HG03558 (cell line): ENCODE measurements around the gene PANX3.

ENCODE experiments used
- ATAC-seq: cut with Tn5 transposase; IDR thresholded peaks from one replicate; pipeline ENCODE4 v1.9.1; 2021; ENCODE audit warnings: moderate number of reproducible peaks; ENCODE audit not compliant: unreplicated experiment; ENCODE audit errors: extremely low read depth

Gene PANX3

DNA sequence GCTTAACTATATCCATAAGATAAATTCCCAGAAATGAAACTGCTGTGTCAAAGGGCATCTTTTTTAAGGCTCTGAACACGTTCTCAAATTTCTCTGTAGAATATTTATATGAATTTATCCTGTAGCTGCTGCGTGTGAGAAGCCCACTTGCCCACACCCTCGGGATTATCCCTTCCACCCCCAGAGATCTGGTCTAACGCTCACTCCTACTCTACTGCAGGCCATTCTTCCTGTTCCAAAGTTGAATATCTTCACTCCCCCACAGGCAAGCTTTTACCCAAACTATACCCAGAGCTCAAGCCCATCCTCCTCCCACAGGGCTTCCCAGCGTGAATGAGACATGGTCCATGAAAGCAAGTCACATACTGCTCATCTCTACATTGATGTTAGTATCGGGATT is 37.4 kb downstream of the PANX3 start:
- no peak for ATAC-seq

DNA sequence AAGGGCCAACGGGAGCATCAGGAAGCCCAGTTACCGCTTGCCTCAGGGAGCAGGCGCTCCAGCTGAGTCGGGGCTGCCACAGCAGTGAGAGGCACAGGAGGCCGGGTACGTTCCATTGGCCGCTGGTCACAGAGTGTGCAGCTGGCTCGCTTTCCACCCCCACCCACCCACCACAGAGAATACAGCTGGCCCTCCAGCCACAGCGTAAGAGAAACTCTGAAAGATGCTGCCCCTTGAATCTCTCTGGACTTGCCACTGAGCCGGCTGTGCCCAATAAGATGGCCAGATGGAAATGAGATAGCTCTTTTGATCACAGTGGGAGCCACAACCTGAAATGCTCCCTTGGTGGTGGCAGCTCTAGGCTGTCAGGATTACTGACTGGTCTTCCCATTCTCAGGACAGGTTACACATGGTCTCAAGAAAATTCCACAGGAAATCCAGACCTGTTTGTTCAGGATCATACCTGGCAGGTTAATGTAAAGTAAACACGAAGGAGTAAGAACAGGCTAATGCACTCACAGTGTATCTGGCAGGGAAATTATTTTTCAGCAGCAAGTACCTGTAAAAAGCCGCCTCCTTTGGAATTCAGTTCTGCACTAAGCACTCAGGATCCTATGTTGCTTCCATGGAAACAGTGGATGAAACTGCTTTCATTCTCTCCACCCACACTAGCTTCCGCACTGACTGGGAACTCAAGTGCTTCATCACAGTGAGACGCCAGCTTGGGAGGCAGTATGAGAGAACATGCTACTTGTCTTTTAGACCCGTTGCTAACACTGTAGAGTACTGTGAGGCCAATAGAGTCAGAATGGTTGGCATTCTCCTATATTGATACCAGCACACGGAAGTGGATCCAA is 45.8 kb downstream of the PANX3 start:
- no peak for ATAC-seq

DNA sequence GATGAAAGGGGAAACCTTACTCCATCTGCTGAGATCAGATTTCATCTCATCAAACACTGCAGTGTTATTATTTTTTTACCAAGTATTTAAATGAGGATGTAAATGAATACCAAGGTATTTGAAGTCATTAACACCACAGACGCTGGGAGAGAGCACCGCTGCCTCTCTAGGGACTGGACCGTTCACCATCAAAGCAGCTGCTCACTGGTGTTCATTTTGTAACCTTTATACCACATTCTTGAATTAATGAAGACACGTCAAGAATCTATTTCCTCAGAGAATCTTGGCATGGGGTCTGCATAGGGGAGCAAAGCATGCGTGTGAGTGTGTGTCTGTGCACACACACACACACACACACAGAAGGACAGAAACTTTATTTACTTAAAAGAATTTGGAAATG is 46.7 kb downstream of the PANX3 start:
- no peak for ATAC-seq

DNA sequence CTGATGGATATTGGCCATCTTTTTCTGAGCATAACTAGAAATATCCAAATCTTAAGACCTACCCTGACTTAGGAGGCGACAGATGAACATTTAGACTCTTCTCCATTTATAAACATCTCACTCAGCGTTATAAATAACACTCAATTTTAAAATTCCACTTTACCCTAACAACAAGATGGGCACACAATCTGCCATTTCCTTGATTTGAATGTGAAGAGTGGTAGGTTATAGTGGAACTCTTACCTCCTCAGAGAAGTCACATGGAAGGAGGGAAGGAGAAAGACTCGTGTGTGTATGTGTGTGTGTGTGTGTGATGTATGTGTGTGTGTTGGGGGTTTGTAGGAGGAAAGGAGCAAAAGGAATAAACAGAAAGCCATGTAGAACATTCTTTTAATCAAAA is 47.3 kb downstream of the PANX3 start:
- ATAC-seq, result no peak

DNA sequence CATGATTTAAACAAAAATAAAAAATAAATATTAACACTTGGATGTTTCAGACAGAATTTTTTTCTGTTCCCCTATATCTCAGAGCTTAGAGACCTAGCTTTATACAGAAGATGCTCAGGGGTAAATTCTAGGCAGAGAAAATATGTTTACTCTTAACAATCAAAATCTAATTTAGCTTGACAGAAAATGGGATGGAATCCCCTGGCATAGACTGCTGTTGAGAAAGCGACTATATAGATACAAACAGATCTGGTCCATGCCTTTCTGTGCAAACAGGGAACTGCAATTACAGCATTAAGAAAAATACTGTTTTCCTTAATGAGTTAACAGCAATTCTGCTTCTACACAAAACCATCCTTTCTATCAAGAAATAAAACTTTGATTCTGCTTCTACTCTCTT is 47.8 kb downstream of the PANX3 start:
- ATAC-seq, result no peak

DNA sequence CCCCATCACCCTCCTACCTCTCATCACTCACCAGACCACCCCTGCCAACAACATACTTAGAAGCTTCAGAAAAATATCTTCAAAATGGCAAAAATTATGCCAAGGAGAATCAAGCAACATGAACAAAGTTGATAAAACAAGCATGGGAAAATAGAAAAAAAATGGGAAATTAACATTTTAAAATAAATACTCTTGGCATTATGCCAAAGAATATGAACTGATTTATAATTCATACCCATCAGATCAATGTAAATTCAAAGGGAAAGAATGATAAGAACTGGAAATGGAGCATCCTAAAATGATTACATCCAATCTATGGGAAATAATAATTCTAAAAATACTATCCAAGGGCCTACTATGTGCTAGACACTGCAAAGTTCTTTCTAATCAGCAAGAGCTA is 50.3 kb downstream of the PANX3 start:
- no peak for ATAC-seq

DNA sequence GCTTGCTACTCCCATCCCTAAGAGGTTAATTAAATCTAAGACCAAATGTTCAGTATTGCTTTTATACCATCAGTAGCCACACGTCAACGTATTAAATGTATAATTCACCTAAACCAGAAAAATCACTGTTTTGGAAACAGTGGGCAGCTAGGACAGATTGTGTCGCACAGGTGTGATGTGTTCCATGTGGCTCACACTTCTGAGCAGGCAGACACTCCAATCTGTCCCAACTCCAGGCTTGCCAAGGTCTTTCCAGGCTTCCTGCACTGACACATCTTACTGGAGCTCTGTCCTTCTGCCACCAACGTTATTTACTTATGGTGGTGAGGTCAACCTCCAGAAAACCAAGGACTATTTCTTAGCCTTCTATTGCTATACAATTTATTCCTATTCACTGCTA is 50.9 kb downstream of the PANX3 start:
- ATAC-seq, result no peak

DNA sequence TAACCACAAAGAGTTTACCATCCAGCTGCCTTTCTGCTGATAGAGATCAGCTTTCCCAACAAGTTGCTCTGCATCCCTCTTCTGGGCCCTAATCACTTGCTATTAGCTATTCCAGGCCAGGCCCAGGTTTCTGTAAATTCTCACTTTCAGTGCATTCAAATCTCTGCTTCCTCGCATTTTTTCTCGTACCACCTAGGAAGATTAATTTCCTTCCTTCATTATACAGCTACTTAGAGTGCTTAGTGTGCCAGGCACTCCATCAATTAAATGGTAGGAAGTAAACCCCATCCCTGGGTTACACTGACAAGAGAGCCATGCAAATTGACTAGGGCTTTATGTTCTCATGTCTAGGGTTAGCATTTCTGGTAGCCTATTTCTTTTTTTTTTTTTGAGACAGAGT is 52.6 kb downstream of the PANX3 start:
- ATAC-seq, result no peak

DNA sequence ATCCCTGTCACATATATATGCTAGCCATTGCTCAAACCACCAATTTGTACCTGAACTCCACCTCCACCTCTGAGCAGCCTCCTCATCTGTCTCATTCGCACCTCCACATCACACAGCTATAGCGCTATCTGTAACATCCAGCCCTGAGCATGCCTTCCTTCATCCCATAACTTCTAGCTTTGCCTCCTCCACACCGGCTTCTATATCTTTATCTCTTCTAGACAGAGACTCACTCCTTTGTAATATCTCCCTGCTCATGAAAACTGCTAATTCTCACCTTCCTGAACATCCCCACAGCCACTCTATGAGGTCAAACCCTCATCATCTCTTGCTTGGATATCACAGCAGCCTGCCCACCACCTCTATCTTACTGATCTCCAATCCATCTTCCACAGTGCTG is 56.4 kb downstream of the PANX3 start:
- no peak for ATAC-seq

DNA sequence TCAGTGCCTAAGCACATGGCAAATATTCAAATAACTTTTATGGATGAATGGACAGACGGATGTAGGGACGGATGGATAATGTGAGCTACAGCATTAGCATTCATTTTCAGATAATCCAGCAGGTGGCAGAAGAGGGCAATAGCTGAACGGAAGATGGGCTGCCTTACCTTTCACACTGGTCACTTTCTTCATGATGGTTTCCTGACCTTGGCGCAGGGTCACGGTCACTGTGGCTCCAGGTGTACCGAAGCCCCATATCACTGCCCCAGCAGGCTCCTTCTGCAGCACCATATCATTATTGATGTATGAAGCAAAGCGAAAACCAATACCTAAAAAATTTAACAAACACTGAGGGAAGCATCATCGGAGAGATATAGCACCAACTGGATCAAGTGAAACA is 58.0 kb downstream of the PANX3 start:
- ATAC-seq, result no peak
